Gastroesophageal sphincter (tissue), 4 donors: Measurements from ENCODE around the gene MAP3K4. TPM values are rescaled to one million over a fixed set of nuclear protein-coding genes. Genes with fewer than 3 reads are reported as not detected.

ENCODE experiments used
- ATAC-seq: fragments of 150-250 bp; one replicate; pipeline ENCODE4 v1.9.1; 2016; ENCODE audit warnings: mild to moderate bottlenecking, moderate library complexity
- H3K27ac ChIP-seq, 4 donors: fragments of 200-600 bp; sonication (generic) in 3 of 4; 1 replicate in 3 of 4; 2 replicates in 1 of 4; pipeline ENCODE4 v1.5.1; 2016 to 2019
- H3K27me3 ChIP-seq: fragments of 200-600 bp; sonication (generic); one replicate; pipeline ENCODE4 v1.5.1; 2019
- H3K36me3 ChIP-seq, 2 donors: fragments of 200-600 bp; sonication (generic); one replicate each; pipeline ENCODE4 v1.5.1; 2019; ENCODE audit warnings: control low read depth in 1 of 2
- H3K4me1 ChIP-seq, 3 donors: fragments of 200-600 bp; sonication (generic); 1 replicate in 2 of 3; 2 replicates in 1 of 3; pipeline ENCODE4 v1.5.1; 2016 to 2019; ENCODE audit warnings: control low read depth in 2 of 3
- H3K4me3 ChIP-seq, 2 donors: fragments of 200-600 bp; sonication (generic); one replicate each; pipeline ENCODE4 v1.5.1; 2019; ENCODE audit warnings: mild to moderate bottlenecking in 1 of 2, moderate library complexity in 1 of 2
- H3K9me3 ChIP-seq, 3 donors: fragments of 200-600 bp; sonication (generic); one replicate each; pipeline ENCODE4 v1.5.1; 2017 to 2019; ENCODE audit warnings: control low read depth in 2 of 3
- EP300 ChIP-seq: sonication (generic); formaldehyde crosslinking; IDR thresholded peaks from one replicate; pipeline ENCODE4 v1.6.1; 2017; ENCODE audit warnings: antibody characterized with exemption, mild to moderate bottlenecking
- POLR2A ChIP-seq, 2 donors: fragments of 450-650 bp; IDR thresholded peaks; one replicate each; pipeline ENCODE4 v1.6.1; 2017; ENCODE audit warnings: antibody characterized with exemption in 2 of 2, mild to moderate bottlenecking in 2 of 2, moderate library complexity in 1 of 2
- POLR2AphosphoS5 ChIP-seq: sonication (generic); formaldehyde crosslinking; IDR thresholded peaks from one replicate; pipeline ENCODE4 v1.6.1; 2017; ENCODE audit warnings: antibody characterized with exemption
- WGBS, 2 donors: methylation state at CpG; one replicate each; pipeline ENCODE4 v1.1.5; 2018; ENCODE audit warnings: low coverage in 1 of 2; 5-methylcytosine and 5-hydroxymethylcytosine counted together
- total RNA-seq, 4 donors: library from RNA; depleted of rRNA; stranded (reverse); fragments of >200 nt; gene quantifications; one replicate each; pipeline ENCODE4 v1.1.0, GENCODE V29; 2016
- TF ChIP-seq, protein P1 (sequence below), 4 experiments: fragments of 200-600 bp in 2 of 4; fragments of 450-650 bp in 2 of 4; sonication (generic) in 1 of 4; IDR thresholded peaks; one replicate each; pipeline ENCODE4 v1.5.1; 2017 to 2019; ENCODE audit warnings: antibody characterized with exemption in 4 of 4, mild to moderate bottlenecking in 2 of 4, moderate library complexity in 2 of 4

MAP3K4 gene
- total RNA-seq, 4 donors from 2014 or later: 23.0 to 29.3 (median 26.8) TPM

DNA sequence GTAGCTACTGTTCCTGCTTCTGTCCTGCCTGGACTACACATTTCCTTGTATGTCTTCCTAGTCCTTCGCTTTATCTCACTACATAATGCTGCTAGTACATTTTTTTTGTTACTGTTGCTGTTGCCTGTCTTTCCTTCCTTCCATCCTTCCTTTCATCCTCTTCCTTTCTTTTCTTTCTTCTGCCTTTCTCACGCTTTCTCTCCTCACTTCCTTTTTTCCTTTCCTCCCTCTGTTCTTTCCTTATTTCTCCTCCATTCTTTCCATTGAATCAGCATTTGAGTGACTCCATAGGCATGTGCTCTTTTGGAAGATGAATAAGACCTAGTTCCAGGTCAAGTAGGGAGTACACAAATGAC lies 46.3 kb downstream of the MAP3K4 start:
- no peak for TF ChIP-seq POLR2AphosphoS5
- TF ChIP-seq EP300: no peak
- TF ChIP-seq, protein P1, sequence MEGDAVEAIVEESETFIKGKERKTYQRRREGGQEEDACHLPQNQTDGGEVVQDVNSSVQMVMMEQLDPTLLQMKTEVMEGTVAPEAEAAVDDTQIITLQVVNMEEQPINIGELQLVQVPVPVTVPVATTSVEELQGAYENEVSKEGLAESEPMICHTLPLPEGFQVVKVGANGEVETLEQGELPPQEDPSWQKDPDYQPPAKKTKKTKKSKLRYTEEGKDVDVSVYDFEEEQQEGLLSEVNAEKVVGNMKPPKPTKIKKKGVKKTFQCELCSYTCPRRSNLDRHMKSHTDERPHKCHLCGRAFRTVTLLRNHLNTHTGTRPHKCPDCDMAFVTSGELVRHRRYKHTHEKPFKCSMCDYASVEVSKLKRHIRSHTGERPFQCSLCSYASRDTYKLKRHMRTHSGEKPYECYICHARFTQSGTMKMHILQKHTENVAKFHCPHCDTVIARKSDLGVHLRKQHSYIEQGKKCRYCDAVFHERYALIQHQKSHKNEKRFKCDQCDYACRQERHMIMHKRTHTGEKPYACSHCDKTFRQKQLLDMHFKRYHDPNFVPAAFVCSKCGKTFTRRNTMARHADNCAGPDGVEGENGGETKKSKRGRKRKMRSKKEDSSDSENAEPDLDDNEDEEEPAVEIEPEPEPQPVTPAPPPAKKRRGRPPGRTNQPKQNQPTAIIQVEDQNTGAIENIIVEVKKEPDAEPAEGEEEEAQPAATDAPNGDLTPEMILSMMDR (IDR thresholded peaks at IDR 0.05): no peak
- TF ChIP-seq POLR2A (IDR thresholded peaks at IDR 0.05): no peak
- H3K27ac ChIP-seq: peak overlapping the region in 2 of 4 donors; percentile 36 to 54
- H3K4me1 ChIP-seq: peaks cover 0 to 14% (median 0%) of the 10 kb centered on the region in 3 donors
- no peak for ATAC-seq
- 90 to 93% methylated on average over 2 of the region's 2 CpGs for WGBS, 2 donors
- no peaks in the 10 kb centered on the region for H3K9me3 ChIP-seq
- no peak overlapping the region for H3K4me3 ChIP-seq
- no peaks in the 10 kb centered on the region for H3K27me3 ChIP-seq
- peaks cover 0 to 64% of the 10 kb centered on the region in 2 donors for H3K36me3 ChIP-seq

DNA sequence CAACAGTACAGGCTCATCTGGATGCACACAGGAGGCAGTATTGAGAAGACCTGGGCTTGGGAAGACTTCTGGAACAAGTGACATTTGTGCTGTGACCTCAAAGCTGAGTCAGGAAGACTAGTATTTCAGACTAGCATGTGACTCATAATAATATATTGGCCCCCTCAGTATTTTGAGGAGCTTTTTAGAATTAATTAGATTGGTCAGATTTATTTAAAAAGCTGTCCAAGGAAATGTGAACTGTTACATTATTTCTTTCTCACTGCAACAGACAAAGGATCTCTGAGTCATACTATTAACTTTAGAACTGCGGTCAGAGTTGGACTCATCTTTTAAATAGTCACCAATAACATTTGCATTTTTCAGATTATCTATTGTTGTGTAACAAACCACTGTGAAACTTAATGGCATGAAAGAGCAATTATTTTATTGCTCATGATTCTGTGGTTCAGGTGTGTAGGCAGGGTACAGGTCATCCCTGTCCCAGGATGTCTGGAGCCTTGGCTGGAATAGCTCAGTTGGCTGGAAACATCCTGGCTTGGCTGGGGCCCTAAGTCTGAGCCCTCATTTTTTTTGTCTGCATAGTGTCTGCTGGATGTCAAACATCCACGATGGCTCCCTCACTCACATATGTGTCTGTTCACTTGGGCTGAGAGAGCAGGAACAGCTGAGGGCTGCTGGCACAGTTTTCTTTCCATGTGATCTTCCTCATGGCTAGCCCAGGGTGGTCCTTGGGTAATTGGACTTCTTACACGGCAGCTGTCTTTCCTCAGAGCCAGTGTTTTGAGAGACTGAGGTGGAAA lies 46.9 kb downstream of the MAP3K4 start:
- 21 to 25% methylated on average over 2 to 3 of the region's 3 CpGs for WGBS, 2 donors
- Histone ChIP-seq H3K4me3 (no peak overlapping the region), H3K27me3 (no peaks in the 10 kb centered on the region), H3K27ac (peak overlapping the region in 3 of 4 donors; percentile 36 to 54 (median 46)), H3K9me3 (no peaks in the 10 kb centered on the region), H3K36me3 (peaks cover 0 to 64% of the 10 kb centered on the region in 2 donors), H3K4me1 (peaks cover 0 to 14% (median 0%) of the 10 kb centered on the region in 3 donors)
- peak; percentile 69 for ATAC-seq
- TF ChIP-seq POLR2AphosphoS5: peak; percentile 35
- TF ChIP-seq POLR2A (IDR thresholded peaks at IDR 0.05): no peak
- TF ChIP-seq EP300: no peak

DNA sequence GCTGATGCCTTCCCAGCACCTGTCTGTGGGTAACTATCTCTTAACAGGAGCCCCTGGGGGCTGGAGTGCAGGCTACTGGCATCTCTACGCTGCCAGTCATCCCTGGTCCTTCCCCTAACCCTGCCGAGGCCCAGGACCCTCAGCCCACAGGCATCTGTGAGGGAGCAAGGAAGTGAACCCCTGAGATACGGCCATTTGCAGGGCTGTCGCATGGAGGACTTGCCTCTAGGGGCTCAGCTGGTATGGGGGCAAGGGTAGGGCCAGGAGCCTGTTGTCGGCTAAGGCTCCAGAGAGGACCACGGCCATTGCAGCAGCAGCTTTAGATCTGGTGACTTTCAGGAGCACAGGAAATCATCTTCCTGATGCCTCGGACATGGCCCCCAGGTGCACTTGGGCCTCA lies 49.7 kb downstream of the MAP3K4 start:
- no peaks in the 10 kb centered on the region for H3K9me3 ChIP-seq
- ATAC-seq: no peak
- no peak overlapping the region for H3K27ac ChIP-seq
- peaks cover 0 to 45% of the 10 kb centered on the region in 2 donors for H3K36me3 ChIP-seq
- TF ChIP-seq, protein P1 (IDR thresholded peaks at IDR 0.05): no peak
- TF ChIP-seq POLR2AphosphoS5: no peak
- peaks cover 0 to 14% (median 0%) of the 10 kb centered on the region in 3 donors for H3K4me1 ChIP-seq
- 90 to 100% methylated on average over 2 to 3 of the region's 7 CpGs for WGBS, 2 donors
- no peak overlapping the region for H3K4me3 ChIP-seq
- H3K27me3 ChIP-seq: no peaks in the 10 kb centered on the region

DNA sequence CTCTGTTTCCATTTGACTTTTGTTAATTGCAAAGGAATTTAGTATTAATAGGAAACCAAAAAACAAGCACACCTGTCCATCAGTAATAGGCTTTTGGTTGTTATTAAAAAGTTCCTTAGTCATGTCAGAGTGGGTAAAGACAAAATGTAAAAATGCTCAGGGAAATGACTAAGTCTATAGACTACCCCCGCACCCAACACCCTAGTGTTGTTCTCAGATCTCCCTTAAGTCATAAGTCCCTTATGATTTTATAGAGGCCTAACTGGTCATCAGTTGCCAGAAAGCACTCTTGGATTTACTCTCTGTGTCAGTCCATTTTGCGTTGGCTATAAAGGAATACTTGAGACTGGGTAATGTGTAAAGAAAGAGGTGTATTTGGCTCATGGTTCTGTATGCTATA lies 52.8 kb downstream of the MAP3K4 start:
- Histone ChIP-seq H3K4me3 (no peak overlapping the region), H3K27ac (no peak overlapping the region), H3K36me3 (peaks cover 0 to 30% of the 10 kb centered on the region in 2 donors), H3K4me1 (no peaks in the 10 kb centered on the region), H3K9me3 (no peaks in the 10 kb centered on the region), H3K27me3 (no peaks in the 10 kb centered on the region)
- ATAC-seq: no peak
- TF ChIP-seq, protein P1 (IDR thresholded peaks at IDR 0.05): no peak
- TF ChIP-seq POLR2AphosphoS5 (no peak), EP300 (no peak), POLR2A (IDR thresholded peaks at IDR 0.05) (no peak)
- 100% methylated on average over 2 of the region's 2 CpGs for WGBS, 2 donors

DNA sequence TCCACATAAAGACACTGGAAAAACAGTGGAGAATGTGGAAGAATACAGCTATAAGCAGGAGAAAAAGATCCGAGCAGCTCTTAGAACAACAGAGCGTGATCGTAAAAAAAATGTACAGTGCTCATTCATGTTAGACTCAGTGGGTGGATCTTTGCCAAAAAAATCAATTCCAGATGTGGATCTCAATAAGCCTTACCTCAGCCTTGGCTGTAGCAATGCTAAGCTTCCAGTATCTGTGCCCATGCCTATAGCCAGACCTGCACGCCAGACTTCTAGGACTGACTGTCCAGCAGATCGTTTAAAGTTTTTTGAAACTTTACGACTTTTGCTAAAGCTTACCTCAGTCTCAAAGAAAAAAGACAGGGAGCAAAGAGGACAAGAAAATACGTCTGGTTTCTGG lies 57.1 kb downstream of the MAP3K4 start:
- peaks cover 0 to 20% of the 10 kb centered on the region in 2 donors for H3K36me3 ChIP-seq
- TF ChIP-seq, protein P1 (IDR thresholded peaks at IDR 0.05): no peak
- TF ChIP-seq EP300 (no peak), POLR2A (IDR thresholded peaks at IDR 0.05) (no peak), POLR2AphosphoS5 (no peak)
- no peaks in the 10 kb centered on the region for H3K4me1 ChIP-seq
- H3K27ac ChIP-seq: no peak overlapping the region
- no peak for ATAC-seq
- no peaks in the 10 kb centered on the region for H3K27me3 ChIP-seq
- no peaks in the 10 kb centered on the region for H3K9me3 ChIP-seq
- H3K4me3 ChIP-seq: no peak overlapping the region
- WGBS, 2 donors: 64 to 75% methylated on average over 7 of the region's 7 CpGs
